ENCODE measurements around the gene PIK3C2G.

PIK3C2G gene

GRCh38 chr12:18620986-18621385 is 359.7 kb downstream of the PIK3C2G start:
- no peak for TF ChIP-seq TAF1 (IDR thresholded peaks at IDR 0.05; ENCODE audit: borderline replicate concordance, insufficient read depth, low read length)
- TF ChIP-seq REST (IDR thresholded peaks at IDR 0.05; ENCODE audit: insufficient read depth in 1 of 2, low read depth in 2 of 2, low read length in 2 of 2) = no peak
- TF ChIP-seq SIN3A (IDR thresholded peaks at IDR 0.05; ENCODE audit: borderline replicate concordance, insufficient read depth, low read length) = no peak
- no peak for TF ChIP-seq FOXP2 (optimal IDR thresholded peaks at IDR 0.05; ENCODE audit: borderline replicate concordance, extremely low read depth, extremely low read length, insufficient read depth)
- TF ChIP-seq POLR2AphosphoS5 (IDR thresholded peaks at IDR 0.05; ENCODE audit: low read depth, low read length) = no peak

GRCh38 chr12:18629445-18629844 is 368.1 kb downstream of the PIK3C2G start:
- TF ChIP-seq SIN3A (IDR thresholded peaks at IDR 0.05; ENCODE audit: borderline replicate concordance, insufficient read depth, low read length) = no peak
- no peak for TF ChIP-seq TAF1 (IDR thresholded peaks at IDR 0.05; ENCODE audit: borderline replicate concordance, insufficient read depth, low read length)
- no peak for TF ChIP-seq POLR2AphosphoS5 (IDR thresholded peaks at IDR 0.05; ENCODE audit: low read depth, low read length)

GRCh38 chr12:18629916-18630315 is 368.6 kb downstream of the PIK3C2G start:
- TF ChIP-seq SIN3A (IDR thresholded peaks at IDR 0.05; ENCODE audit: borderline replicate concordance, insufficient read depth, low read length) (no peak), TAF1 (IDR thresholded peaks at IDR 0.05; ENCODE audit: borderline replicate concordance, insufficient read depth, low read length) (no peak), REST (IDR thresholded peaks at IDR 0.05; ENCODE audit: insufficient read depth in 1 of 2, low read depth in 2 of 2, low read length in 2 of 2) (no peak), FOXP2 (optimal IDR thresholded peaks at IDR 0.05; ENCODE audit: borderline replicate concordance, extremely low read depth, extremely low read length, insufficient read depth) (no peak), POLR2AphosphoS5 (IDR thresholded peaks at IDR 0.05; ENCODE audit: low read depth, low read length) (no peak)

GRCh38 chr12:18631339-18631738 is 370.0 kb downstream of the PIK3C2G start:
- no peak for TF ChIP-seq POLR2AphosphoS5 (IDR thresholded peaks at IDR 0.05; ENCODE audit: low read depth, low read length)
- no peak for TF ChIP-seq FOXP2 (optimal IDR thresholded peaks at IDR 0.05; ENCODE audit: borderline replicate concordance, extremely low read depth, extremely low read length, insufficient read depth)
- TF ChIP-seq REST (IDR thresholded peaks at IDR 0.05; ENCODE audit: insufficient read depth in 1 of 2, low read depth in 2 of 2, low read length in 2 of 2) = no peak
- no peak for TF ChIP-seq TAF1 (IDR thresholded peaks at IDR 0.05; ENCODE audit: borderline replicate concordance, insufficient read depth, low read length)
- no peak for TF ChIP-seq SIN3A (IDR thresholded peaks at IDR 0.05; ENCODE audit: borderline replicate concordance, insufficient read depth, low read length)

- TF ChIP-seq FOXP2 (optimal IDR thresholded peaks at IDR 0.05; ENCODE audit: borderline replicate concordance, extremely low read depth, extremely low read length, insufficient read depth) = no peak
- TF ChIP-seq REST (IDR thresholded peaks at IDR 0.05; ENCODE audit: insufficient read depth in 1 of 2, low read depth in 2 of 2, low read length in 2 of 2) = no peak
- TF ChIP-seq POLR2AphosphoS5 (IDR thresholded peaks at IDR 0.05; ENCODE audit: low read depth, low read length) = no peak
- no peak for TF ChIP-seq TAF1 (IDR thresholded peaks at IDR 0.05; ENCODE audit: borderline replicate concordance, insufficient read depth, low read length)
- TF ChIP-seq SIN3A (IDR thresholded peaks at IDR 0.05; ENCODE audit: borderline replicate concordance, insufficient read depth, low read length) = no peak
These were observed 371.5 kb downstream of the PIK3C2G start for GRCh38 chr12:18632848-18633247.

Data from PFSK-1 (cell line).